NOMO-1 treated with DMSO at 0.1 percent for 48 hours (cell line): ENCODE measurements around the gene TBC1D25.

ENCODE experiments used
- DNase-seq: peaks from one replicate; lab custom pipeline; 2025; ENCODE audit not compliant: unreplicated experiment; lab: John Stamatoyannopoulos, UW

The TBC1D25 gene

GRCh38 chrX:48599341-48599740, 59.8 kb downstream of the TBC1D25 start:
- DNase-seq = no peak

GRCh38 chrX:48600226-48600625, 60.7 kb downstream of the TBC1D25 start:
- DNase-seq = no peak

- no peak for DNase-seq
These were observed 62.4 kb downstream of the TBC1D25 start for GRCh38 chrX:48601741-48602394.

GRCh38 chrX:48604701-48605100, 65.2 kb downstream of the TBC1D25 start:
- no peak for DNase-seq

DNA sequence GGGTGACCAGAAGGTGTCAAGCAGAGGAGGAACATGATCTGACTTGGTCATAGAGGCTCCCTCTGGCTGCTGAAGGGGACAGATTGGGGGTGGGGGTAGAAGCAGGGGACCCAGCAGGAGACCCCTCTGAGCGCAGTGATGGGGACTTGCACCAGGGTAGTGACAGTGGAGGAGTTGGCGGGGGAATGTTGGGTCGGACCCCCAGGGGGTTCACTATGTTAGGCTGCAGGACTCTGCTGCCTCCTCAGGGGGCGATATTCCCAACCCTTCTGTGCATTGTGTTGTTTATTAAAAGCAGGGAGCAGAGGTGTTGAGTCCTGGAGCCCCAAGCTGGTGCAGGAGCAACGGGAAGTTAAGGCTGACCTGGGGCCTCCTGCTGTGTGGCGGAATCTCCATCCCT, 66.6 kb downstream of the TBC1D25 start:
- DNase-seq = no peak

DNA sequence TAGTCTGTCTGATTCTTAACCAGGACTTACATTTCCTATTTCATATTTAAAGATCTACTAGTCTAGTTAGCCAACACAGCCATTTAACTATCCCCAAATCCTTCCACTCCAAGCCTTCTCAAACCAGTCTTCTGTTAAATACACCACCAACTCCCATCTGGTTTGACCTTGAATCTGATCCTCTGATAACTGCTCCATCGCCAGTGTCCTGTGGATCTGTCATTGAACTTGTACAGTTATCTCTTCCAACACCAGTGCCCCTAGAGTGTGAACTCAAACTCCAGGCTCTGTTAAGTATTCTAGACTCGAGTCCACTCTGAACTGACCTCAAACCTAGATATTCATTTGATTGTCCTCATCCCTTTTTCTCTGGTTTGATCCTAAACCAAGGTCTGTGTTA, 72.2 kb downstream of the TBC1D25 start:
- no peak for DNase-seq
